PC-3 (cell line): ENCODE results near the gene UQCRC2. TPM values are rescaled to one million over a fixed set of nuclear protein-coding genes. Genes with fewer than 3 reads are reported as not detected.

Experiments used
- ATAC-seq: fragments of 200-7000 bp; cut with Tn5 transposase; 2 replicates; pipeline ENCODE4 v1.9.1; 2020; ENCODE audit warnings: mild to moderate bottlenecking, moderate library complexity
- BruUV-seq: library from RNA; stranded (reverse); fragments of 400-500 nt; replicated peaks from 2 replicates; lab custom pipeline; 2021; lab: Mats Ljungman, UMichigan
- CTCF ChIA-PET: fragments of 300-600 bp; sonication (Branson Sonifier 250); formaldehyde crosslinking; loops from one replicate; lab custom pipeline; 2022; ENCODE audit warnings: antibody characterized with exemption; lab: Charles Lee
- POLR2A ChIA-PET: fragments of 300-600 bp; sonication (Branson Sonifier 250); formaldehyde crosslinking; loops from one replicate; lab custom pipeline; 2022; ENCODE audit warnings: antibody characterized with exemption; ENCODE audit not compliant: unreplicated experiment; lab: Charles Lee
- DNase-seq: peaks from one replicate; pipeline ENCODE4 v3.0.0-alpha.2; 2015
- H2AFZ ChIP-seq: fragments of 300-600 bp; sonication (generic); 2 replicates; pipeline ENCODE4 v1.6.0; 2016; ENCODE audit warnings: antibody characterized with exemption, low read length
- H3F3A ChIP-seq: fragments of 300-600 bp; sonication (generic); one replicate; pipeline ENCODE4 v1.6.0; 2017; ENCODE audit warnings: antibody characterized with exemption, low read length, control low read depth, mild to moderate bottlenecking; ENCODE audit not compliant: unreplicated experiment
- H3K27ac ChIP-seq: fragments of 300-600 bp; sonication (generic); 2 replicates; pipeline ENCODE4 v1.5.1; 2016; ENCODE audit warnings: mild to moderate bottlenecking, low read length
- H3K27me3 ChIP-seq: fragments of 300-600 bp; sonication (generic); 2 replicates; pipeline ENCODE4 v1.6.1; 2016; ENCODE audit warnings: low read length, mixed read lengths
- H3K36me3 ChIP-seq: fragments of 300-600 bp; sonication (generic); 2 replicates; pipeline ENCODE4 v1.6.1; 2016; ENCODE audit warnings: low read depth, mixed run types, low read length, mixed read lengths
- H3K4me1 ChIP-seq: fragments of 300-600 bp; sonication (generic); 2 replicates; pipeline ENCODE4 v1.5.1; 2016; ENCODE audit warnings: low read length; ENCODE audit not compliant: insufficient read depth
- H3K4me2 ChIP-seq: fragments of 300-600 bp; sonication (generic); 2 replicates; pipeline ENCODE4 v1.6.0; 2016; ENCODE audit warnings: low read length
- H3K4me3 ChIP-seq: fragments of 300-600 bp; sonication (generic); 2 replicates; pipeline ENCODE4 v1.5.1; 2016; ENCODE audit warnings: mild to moderate bottlenecking, low read length, mixed read lengths
- H3K79me2 ChIP-seq: fragments of 300-600 bp; sonication (generic); 2 replicates; pipeline ENCODE4 v1.6.1; 2017; ENCODE audit warnings: low read length, mixed read lengths
- H3K9ac ChIP-seq: fragments of 300-600 bp; sonication (generic); 2 replicates; pipeline ENCODE4 v1.6.0; 2016; ENCODE audit warnings: mild to moderate bottlenecking, low read length
- H3K9me2 ChIP-seq: fragments of 300-600 bp; sonication (generic); replicated peaks from 2 replicates; pipeline ENCODE4 v1.6.1; 2016; ENCODE audit warnings: mixed run types, low read length, mixed read lengths
- H3K9me3 ChIP-seq: fragments of 300-600 bp; sonication (generic); 2 replicates; pipeline ENCODE4 v1.6.1; 2016; ENCODE audit warnings: low read length, mixed read lengths
- H4K20me1 ChIP-seq: fragments of 300-600 bp; sonication (generic); 2 replicates; pipeline ENCODE4 v1.6.1; 2016; ENCODE audit warnings: low read length, mixed read lengths
- CTCF ChIP-seq: fragments of 300-600 bp; sonication (generic); conservative IDR thresholded peaks from 2 replicates; pipeline ENCODE4 v1.5.1; 2017; ENCODE audit warnings: antibody characterized with exemption, low read depth, mild to moderate bottlenecking, low read length
- EZH2 ChIP-seq: fragments of 300-600 bp; sonication (generic); IDR thresholded peaks from one replicate; pipeline ENCODE4 v1.6.1; 2017; ENCODE audit warnings: antibody characterized with exemption, mild to moderate bottlenecking, low read length; ENCODE audit not compliant: unreplicated experiment
- EZH2phosphoT487 ChIP-seq: fragments of 300-600 bp; sonication (generic); IDR thresholded peaks from 2 replicates; pipeline ENCODE4 v1.6.1; 2018; ENCODE audit warnings: mild to moderate bottlenecking, antibody characterized with exemption, low read length, borderline replicate concordance
- intact Hi-C: fragments of 100-400 bp; cut with micrococcal nuclease; formaldehyde crosslinking; loops from 2 replicates; pipeline ENCODE4 v1.9.0; 2023
- total RNA-seq: library from RNA; depleted of rRNA; stranded (reverse); fragments of >200 nt; gene quantifications from 2 replicates; pipeline ENCODE4 v1.2.3, GENCODE V29; 2014

Gene UQCRC2
- total RNA-seq, 1 experiment from 2014 or later, result 116 TPM

- H3K4me2 ChIP-seq, result no peak overlapping the region
- peaks cover under 1% of the 10 kb centered on the region; the same call in 1 of the 2 replicates for H3K4me1 ChIP-seq
- no peaks in the 10 kb centered on the region for H3F3A ChIP-seq
- ATAC-seq, result no peak
- H4K20me1 ChIP-seq, result no peaks in the 10 kb centered on the region
- no peak overlapping the region for H3K27ac ChIP-seq
- intact Hi-C loops, result no loop called here
- no peak overlapping the region for H3K9ac ChIP-seq
- no peaks in the 10 kb centered on the region for H3K9me2 ChIP-seq
- ChIA-PET CTCF (no interaction called here), POLR2A (no interaction called here)
- no peaks in the 10 kb centered on the region for H3K9me3 ChIP-seq
- BruUV-seq, result no TSS peak
- DNase-seq, result no peak
- H3K79me2 ChIP-seq, result no peaks in the 10 kb centered on the region
- TF ChIP-seq CTCF, result 0 out of 2 replicates have a peak, but pooled peaks have one; percentile 11
- no peak for TF ChIP-seq EZH2
- no peak for TF ChIP-seq EZH2phosphoT487
- no peaks in the 10 kb centered on the region for H3K27me3 ChIP-seq
- H3K4me3 ChIP-seq, result no peak overlapping the region
- no peak overlapping the region for H2AFZ ChIP-seq
- H3K36me3 ChIP-seq, result peaks cover 66% of the 10 kb centered on the region
Observed at GRCh38 chr16:21982108-21982507, 28.9 kb downstream of the UQCRC2 start.

GRCh38 chr16:21984062-21984461 lies 30.9 kb downstream of the UQCRC2 start:
- Histone ChIP-seq H3K27ac (no peak overlapping the region), H3K79me2 (no peaks in the 10 kb centered on the region), H2AFZ (no peak overlapping the region), H3K9ac (no peak overlapping the region), H3K4me3 (no peak overlapping the region), H3K27me3 (no peaks in the 10 kb centered on the region), H3K4me2 (no peak overlapping the region), H3K9me3 (no peaks in the 10 kb centered on the region), H4K20me1 (no peaks in the 10 kb centered on the region), H3F3A (peaks cover 2% of the 10 kb centered on the region), H3K4me1 (peaks cover 20% of the 10 kb centered on the region), H3K9me2 (no peaks in the 10 kb centered on the region), H3K36me3 (peaks cover 47% of the 10 kb centered on the region)
- intact Hi-C loops, result no loop called here
- DNase-seq, result no peak
- no peak for ATAC-seq
- no peak for TF ChIP-seq CTCF
- no peak for TF ChIP-seq EZH2phosphoT487
- no peak for TF ChIP-seq EZH2
- ChIA-PET POLR2A (interaction anchor here (0.6 kb wide), 1 partner anchor 14 kb away, joined by 13 read pairs; no protein-coding TSS in a partner anchor), CTCF (no interaction called here)
- no TSS peak for BruUV-seq

- peaks cover 34% of the 10 kb centered on the region for H3K36me3 ChIP-seq
- no peak overlapping the region for H3K4me3 ChIP-seq
- no peaks in the 10 kb centered on the region for H4K20me1 ChIP-seq
- intact Hi-C loops, result no loop called here
- no TSS peak for BruUV-seq
- H3K79me2 ChIP-seq, result no peaks in the 10 kb centered on the region
- no peaks in the 10 kb centered on the region for H3K27me3 ChIP-seq
- H3F3A ChIP-seq, result peaks cover 2% of the 10 kb centered on the region
- no peak for DNase-seq
- no peak for ATAC-seq
- POLR2A ChIA-PET, result no interaction called here
- H3K27ac ChIP-seq, result no peak overlapping the region
- H2AFZ ChIP-seq, result no peak overlapping the region
- no peaks in the 10 kb centered on the region for H3K9me2 ChIP-seq
- CTCF ChIA-PET, result no interaction called here
- H3K4me2 ChIP-seq, result no peak overlapping the region
- H3K9ac ChIP-seq, result no peak overlapping the region
- no peaks in the 10 kb centered on the region for H3K9me3 ChIP-seq
- TF ChIP-seq CTCF, result no peak
- no peak for TF ChIP-seq EZH2phosphoT487
- no peak for TF ChIP-seq EZH2
- peaks cover 21% of the 10 kb centered on the region for H3K4me1 ChIP-seq
Observed at GRCh38 chr16:21985524-21985923, 32.4 kb downstream of the UQCRC2 start.
